Measurements from ENCODE around the gene HECW1.

HECW1 gene

DNA sequence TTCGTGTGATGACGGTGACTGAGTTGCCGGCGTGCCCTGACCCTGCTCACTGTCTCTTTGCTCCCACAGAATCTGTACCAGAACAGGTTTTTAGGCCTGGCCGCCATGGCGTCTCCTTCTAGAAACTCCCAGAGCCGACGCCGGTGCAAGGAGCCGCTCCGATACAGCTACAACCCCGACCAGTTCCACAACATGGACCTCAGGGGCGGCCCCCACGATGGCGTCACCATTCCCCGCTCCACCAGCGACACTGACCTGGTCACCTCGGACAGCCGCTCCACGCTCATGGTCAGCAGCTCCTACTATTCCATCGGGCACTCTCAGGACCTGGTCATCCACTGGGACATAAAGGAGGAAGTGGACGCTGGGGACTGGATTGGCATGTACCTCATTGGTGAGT lies 199.2 kb downstream of the HECW1 start:
- H3K4me3 ChIP-seq (ENCODE audit: control insufficient read depth, low read depth, low read length), result no peak overlapping the region
- TF ChIP-seq, protein P1, sequence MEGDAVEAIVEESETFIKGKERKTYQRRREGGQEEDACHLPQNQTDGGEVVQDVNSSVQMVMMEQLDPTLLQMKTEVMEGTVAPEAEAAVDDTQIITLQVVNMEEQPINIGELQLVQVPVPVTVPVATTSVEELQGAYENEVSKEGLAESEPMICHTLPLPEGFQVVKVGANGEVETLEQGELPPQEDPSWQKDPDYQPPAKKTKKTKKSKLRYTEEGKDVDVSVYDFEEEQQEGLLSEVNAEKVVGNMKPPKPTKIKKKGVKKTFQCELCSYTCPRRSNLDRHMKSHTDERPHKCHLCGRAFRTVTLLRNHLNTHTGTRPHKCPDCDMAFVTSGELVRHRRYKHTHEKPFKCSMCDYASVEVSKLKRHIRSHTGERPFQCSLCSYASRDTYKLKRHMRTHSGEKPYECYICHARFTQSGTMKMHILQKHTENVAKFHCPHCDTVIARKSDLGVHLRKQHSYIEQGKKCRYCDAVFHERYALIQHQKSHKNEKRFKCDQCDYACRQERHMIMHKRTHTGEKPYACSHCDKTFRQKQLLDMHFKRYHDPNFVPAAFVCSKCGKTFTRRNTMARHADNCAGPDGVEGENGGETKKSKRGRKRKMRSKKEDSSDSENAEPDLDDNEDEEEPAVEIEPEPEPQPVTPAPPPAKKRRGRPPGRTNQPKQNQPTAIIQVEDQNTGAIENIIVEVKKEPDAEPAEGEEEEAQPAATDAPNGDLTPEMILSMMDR (conservative IDR thresholded peaks at IDR 0.05; ENCODE audit: control insufficient read depth, insufficient read depth, low read depth, low read length), result no peak
- DNase-seq (ENCODE audit: low read depth), result no peak

DNA sequence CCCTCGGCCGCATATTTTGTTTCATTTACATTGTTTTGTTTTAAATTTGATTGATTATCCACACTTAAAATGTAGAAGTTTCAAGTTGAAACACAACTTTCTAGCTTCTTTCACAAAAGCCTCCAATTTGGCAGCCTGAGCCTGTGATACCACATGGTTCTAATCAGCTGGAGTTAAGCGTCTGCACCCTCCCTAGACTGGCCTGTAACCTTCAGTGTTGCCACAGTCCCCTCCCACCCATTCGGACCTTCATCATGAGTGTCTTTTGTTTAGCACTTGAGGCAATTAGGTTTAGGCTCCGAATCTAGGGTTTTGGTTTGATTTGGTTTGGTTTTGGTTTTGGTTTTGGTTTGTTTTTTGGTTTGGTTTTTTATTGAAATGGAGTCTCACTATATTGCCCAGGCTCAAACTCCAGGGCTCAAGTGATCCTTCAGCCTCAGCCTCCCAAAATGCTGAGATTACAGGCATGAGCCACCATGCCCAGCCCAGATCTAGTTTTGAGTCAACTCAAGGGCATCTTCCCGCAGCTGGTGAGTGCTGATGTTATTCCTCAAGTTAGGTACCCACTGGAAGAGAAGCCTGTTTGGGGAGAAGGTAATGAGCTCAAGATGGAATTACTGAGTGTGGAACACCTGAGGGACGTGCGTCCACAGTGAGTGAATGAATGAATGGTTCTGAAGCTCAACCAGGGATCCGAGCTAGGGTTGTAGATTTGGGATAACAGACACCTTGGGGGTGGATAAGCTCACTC lies 201.4 kb downstream of the HECW1 start:
- H3K4me3 ChIP-seq (ENCODE audit: control insufficient read depth, low read depth, low read length), result no peak overlapping the region
- TF ChIP-seq, protein P1 (conservative IDR thresholded peaks at IDR 0.05; ENCODE audit: control insufficient read depth, insufficient read depth, low read depth, low read length), result no peak
- no peak for DNase-seq (ENCODE audit: low read depth)

DNA sequence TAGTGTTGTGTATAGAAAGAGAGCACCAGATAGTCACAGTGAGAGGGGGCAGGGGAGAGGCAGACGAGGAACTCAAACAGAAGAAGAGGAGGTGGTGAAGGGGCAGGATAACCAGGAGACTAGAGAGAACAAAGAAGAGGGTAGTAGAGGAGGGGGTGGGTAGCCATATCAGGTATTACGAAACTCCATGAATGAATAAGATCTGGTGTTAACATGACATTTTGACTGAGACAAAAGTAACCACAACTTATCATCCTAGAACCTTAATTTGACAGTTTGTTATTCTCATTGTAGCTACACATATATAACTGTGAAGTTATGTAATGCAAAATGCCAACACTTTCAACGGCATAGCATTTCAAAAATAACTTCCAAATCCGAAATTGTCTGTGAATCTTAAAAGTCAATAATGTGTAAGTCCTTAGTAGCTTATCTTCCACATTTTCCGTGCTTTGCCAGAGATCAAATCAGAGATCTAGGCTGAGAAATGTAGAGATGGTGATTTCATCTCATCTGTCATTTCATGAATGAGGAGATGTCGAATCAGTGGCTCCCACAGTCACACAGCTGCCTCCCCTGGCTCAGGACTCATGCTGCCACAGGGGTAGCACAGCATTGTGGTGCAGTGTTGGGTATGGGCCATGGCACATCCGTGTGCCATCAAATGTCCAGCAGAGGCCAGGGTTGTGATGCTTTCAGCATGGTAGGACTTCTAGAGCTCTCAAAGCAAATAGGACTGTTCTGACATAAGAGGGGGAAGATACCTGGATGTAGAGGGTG lies 202.1 kb downstream of the HECW1 start:
- no peak overlapping the region for H3K4me3 ChIP-seq (ENCODE audit: control insufficient read depth, low read depth, low read length)
- TF ChIP-seq, protein P1 (conservative IDR thresholded peaks at IDR 0.05; ENCODE audit: control insufficient read depth, insufficient read depth, low read depth, low read length), result no peak
- DNase-seq (ENCODE audit: low read depth), result no peak

DNA sequence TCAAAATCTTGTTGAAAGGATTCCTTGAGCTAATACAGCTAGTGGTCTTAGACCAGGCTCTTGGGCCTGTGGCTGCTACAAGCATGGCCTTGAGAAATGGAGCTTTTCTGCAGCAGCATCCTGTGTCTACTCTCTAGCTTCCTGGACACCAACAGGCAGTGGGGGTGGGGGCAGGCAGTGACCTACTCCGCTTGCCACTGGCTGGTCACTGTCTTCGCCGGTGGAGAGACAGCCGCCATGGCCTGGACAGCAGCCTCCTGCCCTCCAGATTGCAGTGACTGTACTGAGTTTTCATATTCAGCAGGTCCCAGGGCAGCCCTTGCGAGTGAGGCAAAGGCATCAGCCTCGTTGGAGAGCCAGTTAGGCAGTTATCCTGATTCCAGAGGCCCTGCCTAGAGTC lies 204.6 kb downstream of the HECW1 start:
- no peak overlapping the region for H3K4me3 ChIP-seq (ENCODE audit: control insufficient read depth, low read depth, low read length)
- TF ChIP-seq, protein P1 (conservative IDR thresholded peaks at IDR 0.05; ENCODE audit: control insufficient read depth, insufficient read depth, low read depth, low read length), result no peak
- DNase-seq (ENCODE audit: low read depth), result no peak

DNA sequence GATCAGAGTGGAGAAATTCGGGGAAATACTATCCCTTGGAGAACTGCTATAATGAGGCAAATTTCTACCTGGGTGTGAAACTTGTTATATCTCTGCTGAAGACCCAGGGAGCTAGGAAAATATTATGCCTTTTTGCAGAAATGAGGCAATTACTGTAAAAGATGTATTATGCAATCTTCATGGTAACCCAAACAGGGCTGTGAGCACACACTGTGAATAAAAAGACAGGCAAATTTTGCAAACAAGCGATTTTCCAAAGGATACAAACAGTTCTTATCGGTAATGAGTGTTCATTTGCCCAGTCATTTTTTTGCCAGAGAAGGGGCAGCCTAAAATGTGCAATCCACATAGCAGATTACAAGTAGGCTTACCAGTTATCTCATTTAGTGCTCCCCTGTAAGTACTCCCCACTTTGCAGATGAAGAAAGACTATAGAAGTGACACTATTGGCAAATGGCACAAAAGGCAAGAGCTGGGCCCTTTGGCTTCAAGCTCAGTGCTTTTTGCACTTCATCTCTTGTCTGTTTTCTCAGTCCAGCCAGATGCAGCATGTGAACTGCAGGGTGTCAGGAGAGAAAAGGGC lies 205.8 kb downstream of the HECW1 start:
- no peak for DNase-seq (ENCODE audit: low read depth)
- no peak overlapping the region for H3K4me3 ChIP-seq (ENCODE audit: control insufficient read depth, low read depth, low read length)
- TF ChIP-seq, protein P1 (conservative IDR thresholded peaks at IDR 0.05; ENCODE audit: control insufficient read depth, insufficient read depth, low read depth, low read length), result no peak

DNA sequence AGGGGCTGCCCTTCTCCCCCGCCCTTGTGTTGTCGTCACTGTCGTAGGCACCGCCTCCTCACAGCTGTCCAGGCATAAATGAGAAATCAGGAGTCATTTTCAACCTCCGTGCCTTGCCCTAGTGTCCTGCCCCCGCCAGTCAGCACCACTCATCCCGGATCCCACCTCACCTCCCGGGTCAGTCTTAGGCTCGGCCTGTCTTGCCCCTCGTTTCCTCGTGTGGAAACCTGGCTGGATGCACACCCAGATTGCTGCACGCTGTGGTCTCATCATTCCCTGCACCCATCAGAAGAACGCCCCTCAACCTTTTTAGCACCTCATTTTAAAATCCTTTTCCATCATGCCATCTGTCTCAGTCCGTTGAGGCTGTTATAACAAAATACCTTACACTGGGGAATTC lies 213.1 kb downstream of the HECW1 start:
- no peak for DNase-seq (ENCODE audit: low read depth)
- no peak overlapping the region for H3K4me3 ChIP-seq (ENCODE audit: control insufficient read depth, low read depth, low read length)
- TF ChIP-seq, protein P1 (conservative IDR thresholded peaks at IDR 0.05; ENCODE audit: control insufficient read depth, insufficient read depth, low read depth, low read length), result no peak

All from fibroblast of mammary gland (primary cell).